Astrocyte (in vitro differentiated cells and primary cell): Measurements from ENCODE around the gene FAM171A2.

ENCODE experiments used
- CTCF ChIP-seq: IDR thresholded peaks from 2 replicates; pipeline ENCODE4 v1.5.1; 2011; ENCODE audit warnings: low read depth, mild to moderate bottlenecking, inconsistent platforms, low read length, moderate library complexity; ENCODE audit not compliant: insufficient read depth
- EZH2 ChIP-seq: IDR thresholded peaks from 2 replicates; pipeline ENCODE4 v1.6.1; 2012; ENCODE audit warnings: mild to moderate bottlenecking, low read length, inconsistent platforms; ENCODE audit not compliant: insufficient read depth

- TF ChIP-seq CTCF (no peak), EZH2 (no peak)
These were observed 8.4 kb upstream of the FAM171A2 start for GRCh38 chr17:44372036-44372435.
